ENCODE measurements around the gene ZSCAN22. TPM values are rescaled to one million over a fixed set of nuclear protein-coding genes. Genes with fewer than 3 reads are reported as not detected.
A peak's percentile ranks its signal among the peaks of the same experiment; 100 is the strongest.

The ZSCAN22 gene
- total RNA-seq, 1 donor from 2014 or later = 6.3 TPM

GRCh38 chr19:58355215-58355796, 28.5 kb downstream of the ZSCAN22 start:
- H3K9me3 Mint-ChIP-seq = no peaks in the 10 kb centered on the region
- TF ChIP-seq CTCF (conservative IDR thresholded peaks at IDR 0.05) = no peak
- H3K4me3 Mint-ChIP-seq = peak overlapping the region; percentile 61
- no peaks in the 10 kb centered on the region for H3K27me3 Mint-ChIP-seq (ENCODE audit: low read depth)
- no peaks in the 10 kb centered on the region for H3K36me3 Mint-ChIP-seq (ENCODE audit: low read depth)
- peaks cover 3% of the 10 kb centered on the region for H3K4me1 Mint-ChIP-seq
- no peak overlapping the region for H3K27ac Mint-ChIP-seq (ENCODE audit: unreplicated experiment)
- DNase-seq (ENCODE audit: low read depth, low spot score) = no peak

GRCh38 chr19:58355908-58356765, 29.3 kb downstream of the ZSCAN22 start:
- H3K4me3 Mint-ChIP-seq = no peak overlapping the region
- no peak for TF ChIP-seq CTCF (conservative IDR thresholded peaks at IDR 0.05)

GRCh38 chr19:58356766-58357480, 30.1 kb downstream of the ZSCAN22 start:
- Mint-ChIP-seq H3K4me1 (peaks cover 13% of the 10 kb centered on the region), H3K27ac (ENCODE audit: unreplicated experiment) (no peak overlapping the region), H3K4me3 (no peak overlapping the region), H3K9me3 (no peaks in the 10 kb centered on the region), H3K36me3 (ENCODE audit: low read depth) (no peaks in the 10 kb centered on the region), H3K27me3 (ENCODE audit: low read depth) (peaks cover under 1% of the 10 kb centered on the region)
- no peak for TF ChIP-seq CTCF (conservative IDR thresholded peaks at IDR 0.05)
- no peak for DNase-seq (ENCODE audit: low read depth, low spot score)

More at GRCh38 chr19:58355908-58356765, 29.3 kb downstream of the ZSCAN22 start:
- H3K27ac Mint-ChIP-seq (ENCODE audit: unreplicated experiment) = no peak overlapping the region
- no peak for DNase-seq (ENCODE audit: low read depth, low spot score)
- H3K36me3 Mint-ChIP-seq (ENCODE audit: low read depth) = no peaks in the 10 kb centered on the region
- H3K9me3 Mint-ChIP-seq = no peaks in the 10 kb centered on the region
- no peaks in the 10 kb centered on the region for H3K27me3 Mint-ChIP-seq (ENCODE audit: low read depth)
- peaks cover 5% of the 10 kb centered on the region for H3K4me1 Mint-ChIP-seq

- no peak overlapping the region for H3K27ac Mint-ChIP-seq (ENCODE audit: unreplicated experiment)
- peak overlapping the region; percentile 74 for H3K4me3 Mint-ChIP-seq
These were observed 30.8 kb downstream of the ZSCAN22 start for GRCh38 chr19:58357481-58358145.

More at GRCh38 chr19:58357481-58358145, 30.8 kb downstream of the ZSCAN22 start:
- no peak for TF ChIP-seq CTCF (conservative IDR thresholded peaks at IDR 0.05)
- no peak for DNase-seq (ENCODE audit: low read depth, low spot score)
- Mint-ChIP-seq H3K27me3 (ENCODE audit: low read depth) (peaks cover 2% of the 10 kb centered on the region), H3K9me3 (no peaks in the 10 kb centered on the region), H3K4me1 (peaks cover 15% of the 10 kb centered on the region), H3K36me3 (ENCODE audit: low read depth) (no peaks in the 10 kb centered on the region)
